ENCODE data around the gene EMILIN2.
"Not testable (repeated sequence)": the region's sequence is repeated elsewhere in the genome, so short reads cannot be mapped to it uniquely, and the experiment has no call there.

Gene EMILIN2

DNA sequence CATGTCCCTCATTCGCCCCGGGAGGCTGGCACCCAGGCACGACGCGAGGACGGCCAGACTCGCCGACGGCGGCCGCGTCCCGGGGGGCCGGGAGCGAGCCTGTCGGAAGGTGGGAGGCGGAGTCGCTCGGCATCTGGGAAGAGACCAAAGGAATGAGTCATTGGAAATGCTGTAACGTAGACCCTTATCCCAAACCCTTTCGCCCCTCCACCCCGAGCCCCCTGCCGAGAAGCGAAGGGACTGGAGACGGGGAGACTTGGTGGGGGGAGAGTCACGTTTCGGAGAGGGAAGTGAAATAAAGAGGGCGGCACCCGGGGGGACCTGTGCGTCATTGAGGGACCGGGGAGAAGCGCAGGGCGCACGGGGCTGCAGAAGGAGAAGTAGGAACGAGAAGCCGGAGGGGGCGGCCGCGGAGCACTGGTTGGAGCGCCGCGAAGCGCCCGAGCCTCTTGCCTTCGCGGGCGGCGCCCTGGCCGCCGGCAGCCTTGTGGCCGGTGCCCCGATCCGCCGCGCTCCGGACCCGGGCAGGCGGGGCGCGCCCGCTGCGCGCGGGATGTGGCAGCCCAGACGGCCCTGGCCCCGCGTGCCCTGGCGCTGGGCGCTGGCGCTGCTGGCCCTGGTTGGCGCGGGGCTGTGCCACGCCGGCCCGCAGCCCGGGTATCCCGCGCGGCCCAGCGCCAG lies at the start of gene EMILIN2:
Gene EMILIN2 (plus strand): TSS at position 371 of the 681 bp plus-strand sequence. CDS start 183 bp downstream, at position 554.
- Histone ChIP-seq H3K4me1 (ENCODE audit: control insufficient read depth, insufficient read depth, low read length) (peaks cover 11% of the 10 kb centered on the region), H3K9ac (ENCODE audit: low read length) (peak within 1 kb of the TSS; percentile 22), H3K27me3 (ENCODE audit: control insufficient read depth, insufficient read depth, low read length) (peaks cover 57% of the 10 kb centered on the region), H3K4me3 (ENCODE audit: low read length) (no peak within 1 kb of the TSS), H3K9me3 (ENCODE audit: control insufficient read depth, low read length) (no peaks in the 10 kb centered on the region), H3K36me3 (ENCODE audit: control insufficient read depth, insufficient read depth, low read length) (no peaks in the 10 kb centered on the region)

DNA sequence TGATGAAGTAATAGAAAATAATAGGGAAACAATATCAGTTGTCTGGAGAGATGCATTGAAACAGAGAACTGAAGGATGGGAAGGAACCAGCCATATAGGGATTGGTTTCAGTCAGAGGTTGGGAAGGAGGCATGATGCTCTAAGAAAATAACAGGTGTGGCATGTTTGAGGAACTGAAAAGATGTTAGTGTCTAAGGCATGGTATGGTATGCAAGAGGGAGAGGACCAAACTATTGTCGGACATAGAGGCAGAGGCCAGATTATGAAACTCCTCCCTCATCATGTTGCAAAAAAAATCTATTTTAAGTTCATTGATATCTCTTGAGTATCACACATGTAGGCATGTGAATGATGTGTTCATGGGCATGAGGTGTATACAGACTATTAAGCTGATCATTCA lies 48.9 kb upstream of the EMILIN2 start:
- Histone ChIP-seq H3K9me3 (ENCODE audit: control insufficient read depth, low read length) (no peaks in the 10 kb centered on the region), H3K36me3 (ENCODE audit: control insufficient read depth, insufficient read depth, low read length) (no peaks in the 10 kb centered on the region), H3K27me3 (ENCODE audit: control insufficient read depth, insufficient read depth, low read length) (no peaks in the 10 kb centered on the region), H3K4me1 (ENCODE audit: control insufficient read depth, insufficient read depth, low read length) (no peaks in the 10 kb centered on the region), H3K4me3 (ENCODE audit: low read length) (no peak overlapping the region), H3K9ac (ENCODE audit: low read length) (no peak overlapping the region)

DNA sequence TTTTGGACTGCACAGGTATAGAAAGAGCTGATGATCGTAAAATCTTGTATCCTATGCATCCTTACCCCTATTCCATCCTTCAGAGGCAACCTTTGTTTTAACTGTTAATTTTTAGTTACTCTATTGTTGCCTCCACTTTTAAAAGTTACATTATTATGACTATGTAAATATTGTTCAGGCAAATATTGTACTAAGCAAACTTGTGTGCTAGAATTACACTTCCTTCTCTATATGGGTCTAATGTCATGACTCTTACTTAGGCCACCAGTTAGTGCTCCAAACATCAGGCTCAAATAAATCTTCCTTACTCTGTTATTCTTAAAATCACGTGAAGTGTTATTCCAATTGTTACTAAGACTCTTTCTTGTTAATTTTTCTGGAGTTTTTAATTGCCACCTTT lies 47.4 kb upstream of the EMILIN2 start:
- H3K4me1 ChIP-seq (ENCODE audit: control insufficient read depth, insufficient read depth, low read length): no peaks in the 10 kb centered on the region
- no peak overlapping the region for H3K9ac ChIP-seq (ENCODE audit: low read length)

DNA sequence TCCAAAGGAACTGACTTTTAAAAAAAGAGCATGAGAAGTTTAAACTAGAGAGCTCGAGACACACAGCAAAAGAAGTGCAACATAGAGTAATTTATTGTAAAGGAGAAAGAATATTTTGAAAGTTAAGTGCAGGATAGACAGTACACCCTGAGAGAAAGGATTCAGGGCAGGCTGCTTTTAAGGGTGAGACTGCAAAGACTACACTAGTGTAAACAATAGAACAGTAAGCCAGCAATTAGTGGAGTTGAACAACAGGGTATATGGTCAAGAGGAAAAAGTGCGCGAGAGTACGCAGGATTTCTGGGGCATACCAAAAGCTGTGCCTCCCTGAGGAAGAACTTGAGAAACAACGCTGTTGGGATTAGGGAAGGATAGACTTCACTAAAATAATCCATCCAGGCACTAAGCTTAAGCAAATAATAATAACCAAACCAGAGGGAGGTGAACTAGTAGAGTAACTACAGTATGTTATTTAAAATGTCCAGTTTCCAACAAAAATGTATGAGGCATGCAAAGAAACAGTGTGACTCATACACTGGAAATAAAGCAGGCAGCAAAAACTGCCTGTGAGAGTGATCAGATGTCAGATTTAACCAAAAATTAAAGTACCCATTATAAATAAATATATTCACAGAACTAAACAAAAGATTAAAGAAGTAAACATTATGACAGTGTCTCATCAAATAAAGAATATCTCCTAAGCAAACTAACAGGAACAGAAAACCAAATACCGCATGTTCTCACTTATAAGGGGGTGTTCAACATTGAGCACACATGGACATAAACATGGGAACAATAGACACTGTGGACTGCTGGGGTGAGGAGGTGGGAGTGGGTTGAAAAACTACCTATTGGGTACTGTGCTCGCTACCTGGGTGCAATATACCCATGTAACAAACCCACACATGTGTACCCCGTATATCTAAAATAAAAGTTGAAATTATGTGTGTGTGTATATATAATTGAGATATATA lies 40.5 kb upstream of the EMILIN2 start:
- Histone ChIP-seq H3K36me3 (ENCODE audit: control insufficient read depth, insufficient read depth, low read length) (no peaks in the 10 kb centered on the region), H3K9me3 (ENCODE audit: control insufficient read depth, low read length) (no peaks in the 10 kb centered on the region), H3K4me1 (ENCODE audit: control insufficient read depth, insufficient read depth, low read length) (peaks cover 5% of the 10 kb centered on the region), H3K9ac (ENCODE audit: low read length) (no peak overlapping the region), H3K27me3 (ENCODE audit: control insufficient read depth, insufficient read depth, low read length) (no peaks in the 10 kb centered on the region), H3K4me3 (ENCODE audit: low read length) (no peak overlapping the region)

More for the DNA sequence above, 47.4 kb upstream of the EMILIN2 start:
- H3K27me3 ChIP-seq (ENCODE audit: control insufficient read depth, insufficient read depth, low read length): no peaks in the 10 kb centered on the region
- H3K36me3 ChIP-seq (ENCODE audit: control insufficient read depth, insufficient read depth, low read length): no peaks in the 10 kb centered on the region
- H3K4me3 ChIP-seq (ENCODE audit: low read length): no peak overlapping the region
- no peaks in the 10 kb centered on the region for H3K9me3 ChIP-seq (ENCODE audit: control insufficient read depth, low read length)

DNA sequence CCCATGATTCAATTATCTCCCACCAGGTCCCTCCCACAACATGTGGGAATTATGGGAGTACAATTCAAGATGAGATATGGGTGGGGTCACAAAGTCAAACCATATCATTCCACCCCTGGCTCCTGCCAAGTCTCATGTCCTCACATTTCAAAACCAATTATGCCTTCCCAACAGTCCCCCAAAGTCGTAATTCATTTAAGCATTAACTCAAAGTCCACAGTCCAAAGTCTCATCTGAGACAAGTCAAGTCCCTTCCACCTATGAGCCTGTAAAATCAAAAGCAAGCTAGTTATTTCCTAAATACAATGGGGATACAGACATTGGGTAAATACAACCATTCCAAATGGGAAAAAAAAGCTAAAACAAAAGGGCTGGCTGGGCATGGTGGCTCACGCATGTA lies 38.2 kb upstream of the EMILIN2 start:
- not testable (repeated sequence) for H3K9me3 ChIP-seq (ENCODE audit: control insufficient read depth, low read length); H3K36me3 ChIP-seq (ENCODE audit: control insufficient read depth, insufficient read depth, low read length); H3K4me3 ChIP-seq (ENCODE audit: low read length); H3K27me3 ChIP-seq (ENCODE audit: control insufficient read depth, insufficient read depth, low read length); H3K4me1 ChIP-seq (ENCODE audit: control insufficient read depth, insufficient read depth, low read length); H3K9ac ChIP-seq (ENCODE audit: low read length)

DNA sequence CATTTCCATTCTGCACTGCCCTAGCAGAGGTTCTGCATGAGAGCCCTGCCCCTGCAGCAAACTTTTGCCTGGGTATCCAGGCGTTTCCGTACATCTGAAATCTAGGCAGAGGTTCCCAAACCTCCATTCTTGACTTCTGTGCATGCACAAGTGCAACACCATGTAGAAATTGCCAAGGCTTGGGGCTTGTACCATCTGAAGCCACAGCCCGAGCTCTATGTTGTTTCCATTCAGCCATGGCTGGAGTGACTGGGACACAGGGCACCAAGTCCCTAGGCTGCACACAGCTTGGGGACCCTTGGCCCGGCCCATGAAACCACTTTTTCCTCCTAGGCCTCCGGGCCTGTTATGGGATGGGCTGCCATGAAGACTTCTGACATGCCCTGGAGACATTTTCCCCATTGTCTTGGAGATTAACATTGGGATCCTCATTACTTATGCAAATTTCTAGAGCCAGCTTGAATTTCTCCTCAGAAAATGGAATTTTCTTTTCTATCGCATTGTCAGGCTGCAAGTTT lies 37.1 kb upstream of the EMILIN2 start:
- H3K27me3 ChIP-seq (ENCODE audit: control insufficient read depth, insufficient read depth, low read length); H3K4me1 ChIP-seq (ENCODE audit: control insufficient read depth, insufficient read depth, low read length); H3K9ac ChIP-seq (ENCODE audit: low read length); H3K4me3 ChIP-seq (ENCODE audit: low read length); H3K9me3 ChIP-seq (ENCODE audit: control insufficient read depth, low read length); H3K36me3 ChIP-seq (ENCODE audit: control insufficient read depth, insufficient read depth, low read length): not testable (repeated sequence)

DNA sequence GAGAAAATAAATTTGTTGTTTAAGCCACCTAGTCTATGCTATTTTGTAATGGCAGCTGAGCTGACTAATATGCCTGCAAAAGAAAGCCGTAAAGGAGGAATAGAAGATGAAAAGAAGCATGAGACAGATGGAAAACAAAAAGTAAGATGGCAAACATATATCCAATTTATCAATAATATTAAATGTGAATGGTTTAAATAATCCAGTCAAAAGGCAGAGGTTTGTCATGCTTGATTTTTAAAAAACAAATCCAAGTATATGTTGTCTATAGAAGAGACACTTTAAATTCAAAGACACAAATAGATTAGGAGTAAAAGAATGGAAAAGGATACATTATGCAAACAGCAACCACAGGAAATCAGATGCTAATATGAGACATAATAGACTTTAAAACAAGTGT lies 35.4 kb upstream of the EMILIN2 start:
- Histone ChIP-seq H3K9me3 (ENCODE audit: control insufficient read depth, low read length) (no peaks in the 10 kb centered on the region), H3K4me1 (ENCODE audit: control insufficient read depth, insufficient read depth, low read length) (no peaks in the 10 kb centered on the region), H3K36me3 (ENCODE audit: control insufficient read depth, insufficient read depth, low read length) (no peaks in the 10 kb centered on the region), H3K27me3 (ENCODE audit: control insufficient read depth, insufficient read depth, low read length) (no peaks in the 10 kb centered on the region), H3K9ac (ENCODE audit: low read length) (no peak overlapping the region), H3K4me3 (ENCODE audit: low read length) (no peak overlapping the region)

DNA sequence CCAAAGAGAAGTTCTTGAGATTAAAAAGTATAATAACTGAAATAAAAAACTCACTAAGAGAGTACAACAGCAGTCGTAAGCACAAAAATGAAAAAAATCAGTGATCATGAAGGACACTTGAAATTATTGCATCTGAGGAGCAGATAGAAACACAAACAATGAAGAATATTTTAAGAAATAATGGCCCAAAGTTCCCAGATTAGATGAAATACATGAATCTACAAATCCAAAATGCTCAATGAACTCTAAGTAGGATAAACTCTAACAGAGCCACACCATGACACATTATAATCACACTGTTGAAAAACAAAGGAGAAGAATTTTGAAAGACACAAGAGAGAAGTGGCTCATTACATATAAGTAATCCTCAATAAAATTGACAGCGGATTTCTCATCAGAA lies 31.9 kb upstream of the EMILIN2 start:
- Histone ChIP-seq H3K27me3 (ENCODE audit: control insufficient read depth, insufficient read depth, low read length) (no peaks in the 10 kb centered on the region), H3K9me3 (ENCODE audit: control insufficient read depth, low read length) (no peaks in the 10 kb centered on the region), H3K9ac (ENCODE audit: low read length) (no peak overlapping the region), H3K4me1 (ENCODE audit: control insufficient read depth, insufficient read depth, low read length) (no peaks in the 10 kb centered on the region), H3K4me3 (ENCODE audit: low read length) (no peak overlapping the region), H3K36me3 (ENCODE audit: control insufficient read depth, insufficient read depth, low read length) (no peaks in the 10 kb centered on the region)

DNA sequence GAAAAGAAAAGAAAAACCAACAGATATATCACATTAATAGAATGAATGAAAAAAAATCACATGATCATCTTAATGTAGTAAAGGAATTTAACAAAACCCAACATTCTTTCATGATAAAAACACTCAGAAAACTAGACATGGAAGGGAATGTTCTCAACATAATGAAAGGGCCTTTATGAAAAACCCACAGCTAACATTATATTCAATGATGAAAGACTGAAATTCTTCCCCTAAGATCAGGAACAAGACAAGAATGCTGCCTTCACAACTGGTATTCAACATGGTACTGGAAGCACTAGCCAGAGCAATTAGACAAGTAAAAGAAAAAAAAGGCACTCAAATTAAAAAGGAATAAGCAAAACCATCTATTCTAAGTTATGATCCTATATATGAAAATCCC lies 28.5 kb upstream of the EMILIN2 start:
- no peak overlapping the region for H3K9ac ChIP-seq (ENCODE audit: low read length)
- H3K4me3 ChIP-seq (ENCODE audit: low read length): no peak overlapping the region
- no peaks in the 10 kb centered on the region for H3K27me3 ChIP-seq (ENCODE audit: control insufficient read depth, insufficient read depth, low read length)
- H3K9me3 ChIP-seq (ENCODE audit: control insufficient read depth, low read length): no peaks in the 10 kb centered on the region
- no peaks in the 10 kb centered on the region for H3K4me1 ChIP-seq (ENCODE audit: control insufficient read depth, insufficient read depth, low read length)
- no peaks in the 10 kb centered on the region for H3K36me3 ChIP-seq (ENCODE audit: control insufficient read depth, insufficient read depth, low read length)

DNA sequence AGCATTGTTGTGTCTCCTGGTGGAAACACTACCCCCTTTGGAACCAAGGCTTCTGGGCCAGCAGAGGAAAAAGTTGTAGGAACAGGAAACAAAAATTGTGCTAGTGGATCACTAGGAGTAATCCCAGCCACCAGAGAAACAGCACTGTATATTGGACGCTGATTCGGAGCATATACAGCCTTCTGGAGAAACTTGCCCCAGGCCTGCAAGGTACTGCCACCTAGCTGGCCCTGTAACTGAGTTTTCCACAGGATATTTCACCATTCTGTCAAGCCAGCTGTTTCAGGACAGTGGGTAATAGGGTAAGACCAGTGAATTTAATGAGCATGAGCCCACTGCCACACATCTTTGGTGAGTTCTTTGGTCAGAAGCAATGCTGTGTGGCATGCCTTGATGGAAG lies 25.1 kb upstream of the EMILIN2 start:
- Histone ChIP-seq H3K36me3 (ENCODE audit: control insufficient read depth, insufficient read depth, low read length) (no peaks in the 10 kb centered on the region), H3K9ac (ENCODE audit: low read length) (no peak overlapping the region), H3K4me1 (ENCODE audit: control insufficient read depth, insufficient read depth, low read length) (no peaks in the 10 kb centered on the region), H3K9me3 (ENCODE audit: control insufficient read depth, low read length) (no peaks in the 10 kb centered on the region), H3K4me3 (ENCODE audit: low read length) (no peak overlapping the region), H3K27me3 (ENCODE audit: control insufficient read depth, insufficient read depth, low read length) (no peaks in the 10 kb centered on the region)

DNA sequence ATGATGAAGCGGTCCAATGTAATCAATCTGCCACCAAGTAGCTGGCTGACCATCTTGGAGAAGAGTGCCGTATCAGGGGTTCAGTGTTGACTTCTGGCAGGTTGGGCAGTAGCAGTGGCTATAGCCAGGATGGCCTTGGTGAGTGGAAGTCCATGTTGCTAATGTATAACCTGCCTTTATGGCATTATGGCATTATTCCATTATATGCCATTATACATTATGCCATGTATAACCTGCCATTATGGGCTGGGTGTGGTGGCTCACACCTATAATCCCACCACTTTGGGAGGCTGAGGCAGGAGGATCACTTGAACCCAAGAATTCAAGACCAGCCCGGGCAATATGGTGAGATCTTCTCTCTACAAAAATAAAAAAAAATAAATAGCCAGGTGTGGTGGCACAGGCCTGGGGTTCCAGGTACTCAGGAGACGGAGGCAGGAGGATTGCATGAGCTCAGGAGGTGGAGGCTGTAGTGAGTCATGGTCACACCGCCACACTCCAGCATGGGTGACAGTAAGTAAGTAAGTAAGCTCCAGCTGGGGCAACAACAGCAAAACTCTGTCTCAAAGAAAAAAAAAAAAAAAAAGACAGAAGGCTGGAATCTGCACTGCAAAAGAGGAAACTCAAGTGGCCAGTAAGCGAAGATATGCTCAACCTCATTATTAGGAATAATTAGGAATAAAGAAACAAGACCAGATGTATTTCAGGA lies 24.4 kb upstream of the EMILIN2 start:
- Histone ChIP-seq H3K36me3 (ENCODE audit: control insufficient read depth, insufficient read depth, low read length) (no peaks in the 10 kb centered on the region), H3K9me3 (ENCODE audit: control insufficient read depth, low read length) (no peaks in the 10 kb centered on the region), H3K27me3 (ENCODE audit: control insufficient read depth, insufficient read depth, low read length) (no peaks in the 10 kb centered on the region), H3K4me1 (ENCODE audit: control insufficient read depth, insufficient read depth, low read length) (no peaks in the 10 kb centered on the region), H3K4me3 (ENCODE audit: low read length) (no peak overlapping the region), H3K9ac (ENCODE audit: low read length) (no peak overlapping the region)

DNA sequence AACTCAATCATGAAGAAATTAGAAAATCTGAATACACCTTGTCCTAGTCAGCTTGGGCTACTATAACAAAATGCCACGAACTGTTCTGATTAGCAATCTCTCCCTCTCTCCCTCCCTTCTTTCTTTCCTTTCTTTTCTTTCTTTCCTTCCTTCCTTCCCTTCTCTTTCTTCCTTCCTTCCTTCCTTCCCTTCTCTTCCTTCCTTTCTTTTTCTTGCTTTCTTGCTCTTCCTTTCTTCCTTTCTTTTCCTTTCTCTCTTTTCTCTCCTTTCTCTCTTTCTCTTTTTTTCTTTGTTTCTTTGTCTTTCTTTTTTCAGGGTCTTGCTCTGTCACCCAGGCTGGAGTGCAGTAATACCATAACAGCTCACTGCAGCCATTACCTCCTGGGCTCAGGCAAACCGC lies 23.6 kb upstream of the EMILIN2 start:
- Histone ChIP-seq H3K9ac (ENCODE audit: low read length) (no peak overlapping the region), H3K36me3 (ENCODE audit: control insufficient read depth, insufficient read depth, low read length) (no peaks in the 10 kb centered on the region), H3K27me3 (ENCODE audit: control insufficient read depth, insufficient read depth, low read length) (no peaks in the 10 kb centered on the region), H3K4me3 (ENCODE audit: low read length) (no peak overlapping the region), H3K4me1 (ENCODE audit: control insufficient read depth, insufficient read depth, low read length) (no peaks in the 10 kb centered on the region), H3K9me3 (ENCODE audit: control insufficient read depth, low read length) (no peaks in the 10 kb centered on the region)
